Astrocyte of the spinal cord (primary cell): ENCODE data around the gene STXBP2.

Experiments
- DNase-seq: peaks from one replicate; pipeline ENCODE4 v3.0.0; 2011; ENCODE audit warnings: low read depth, low spot score
- H3K4me3 ChIP-seq: 2 replicates; pipeline ENCODE4 v1.5.1; 2011; ENCODE audit warnings: low read depth, mild to moderate bottlenecking, low read length, moderate library complexity
- in situ Hi-C: cut with HindIII; loops from 2 replicates; pipeline ENCODE4 v1.10.0; 2017; ENCODE audit warnings: low sequenced_read_pairs
- TF ChIP-seq, protein P1 (sequence below): IDR thresholded peaks from 2 replicates; pipeline ENCODE4 v1.5.1; 2012; ENCODE audit warnings: low read depth, mild to moderate bottlenecking, low read length, inconsistent platforms

Gene STXBP2

DNA sequence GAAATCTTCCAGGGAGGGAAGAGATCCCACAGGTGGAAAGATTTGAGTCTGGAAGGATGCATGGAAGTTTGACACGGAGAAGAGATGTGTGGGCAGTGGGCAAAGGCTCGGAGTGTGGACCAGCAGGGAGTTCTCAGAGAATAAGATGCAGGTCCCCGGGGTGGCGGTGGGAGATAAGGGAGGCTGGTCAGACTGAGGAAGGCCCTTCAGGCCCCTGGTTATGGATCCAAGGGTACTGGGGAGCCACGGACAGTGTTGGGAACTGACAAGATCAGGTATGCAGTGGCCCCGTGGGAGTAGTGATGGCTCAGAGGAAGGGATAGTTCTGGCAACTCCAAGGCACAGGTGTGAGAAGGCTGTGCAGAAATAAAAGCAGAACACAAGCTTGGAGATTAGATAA, 38.7 kb upstream of the STXBP2 start:
- no peak for DNase-seq
- in situ Hi-C loops = no loop called here

DNA sequence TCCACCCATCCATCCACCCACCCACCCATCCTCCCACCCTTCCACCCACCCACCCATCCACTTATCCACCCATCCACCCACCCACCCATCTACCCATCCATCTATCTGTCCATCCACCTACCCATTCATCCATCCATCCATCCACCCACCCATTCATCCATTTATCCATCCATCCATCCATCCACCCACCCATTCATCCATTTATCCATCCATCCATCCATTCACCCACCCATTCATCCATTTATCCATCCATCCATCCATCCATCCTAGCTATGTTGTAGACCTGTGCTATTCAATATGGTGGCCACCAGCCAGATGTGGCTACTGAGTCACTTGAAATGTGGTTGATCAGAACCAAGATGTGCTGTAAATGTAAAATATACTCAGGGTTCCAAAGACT, 36.2 kb upstream of the STXBP2 start:
- no peak for DNase-seq
- in situ Hi-C loops = no loop called here
- H3K4me3 ChIP-seq = no peak overlapping the region
- TF ChIP-seq, protein P1, sequence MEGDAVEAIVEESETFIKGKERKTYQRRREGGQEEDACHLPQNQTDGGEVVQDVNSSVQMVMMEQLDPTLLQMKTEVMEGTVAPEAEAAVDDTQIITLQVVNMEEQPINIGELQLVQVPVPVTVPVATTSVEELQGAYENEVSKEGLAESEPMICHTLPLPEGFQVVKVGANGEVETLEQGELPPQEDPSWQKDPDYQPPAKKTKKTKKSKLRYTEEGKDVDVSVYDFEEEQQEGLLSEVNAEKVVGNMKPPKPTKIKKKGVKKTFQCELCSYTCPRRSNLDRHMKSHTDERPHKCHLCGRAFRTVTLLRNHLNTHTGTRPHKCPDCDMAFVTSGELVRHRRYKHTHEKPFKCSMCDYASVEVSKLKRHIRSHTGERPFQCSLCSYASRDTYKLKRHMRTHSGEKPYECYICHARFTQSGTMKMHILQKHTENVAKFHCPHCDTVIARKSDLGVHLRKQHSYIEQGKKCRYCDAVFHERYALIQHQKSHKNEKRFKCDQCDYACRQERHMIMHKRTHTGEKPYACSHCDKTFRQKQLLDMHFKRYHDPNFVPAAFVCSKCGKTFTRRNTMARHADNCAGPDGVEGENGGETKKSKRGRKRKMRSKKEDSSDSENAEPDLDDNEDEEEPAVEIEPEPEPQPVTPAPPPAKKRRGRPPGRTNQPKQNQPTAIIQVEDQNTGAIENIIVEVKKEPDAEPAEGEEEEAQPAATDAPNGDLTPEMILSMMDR = no peak

More for the DNA sequence above, 38.7 kb upstream of the STXBP2 start:
- no peak overlapping the region for H3K4me3 ChIP-seq
- TF ChIP-seq, protein P1 = no peak

DNA sequence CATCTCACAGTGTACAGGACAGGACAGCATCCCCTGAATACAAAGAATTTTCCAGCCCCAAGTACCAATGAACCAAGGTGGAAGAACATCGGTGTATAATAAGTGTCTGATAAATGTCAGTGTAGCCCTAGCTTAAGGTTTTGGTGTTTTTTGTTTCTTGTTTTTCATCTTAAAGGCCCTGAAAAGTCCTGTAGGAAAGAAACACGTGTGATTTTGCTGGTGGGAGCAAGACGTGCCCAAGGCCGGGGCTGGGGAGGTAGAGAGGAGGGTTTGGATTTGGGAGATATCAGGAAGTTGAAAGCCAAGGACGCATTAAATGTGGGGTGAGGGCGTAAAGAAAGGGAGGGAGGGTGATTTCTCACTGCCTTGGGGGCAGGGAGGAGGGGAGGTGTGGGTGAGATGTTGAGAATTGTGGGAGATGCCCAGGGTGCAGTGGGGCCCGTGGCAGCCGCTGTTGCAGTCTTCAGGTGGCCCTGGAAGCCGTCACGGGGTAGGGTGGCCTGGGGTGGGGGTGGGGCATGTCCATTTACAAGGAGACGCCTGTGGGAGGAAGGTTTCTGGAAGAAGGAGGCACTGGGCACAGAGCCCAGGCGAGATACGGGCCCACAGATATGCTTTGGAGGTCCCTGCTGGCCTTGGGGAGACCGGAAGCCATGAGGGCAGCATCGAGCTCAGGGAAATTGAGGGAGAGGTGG, 34.5 kb upstream of the STXBP2 start:
- in situ Hi-C loops = no loop called here
- TF ChIP-seq, protein P1 = no peak
- no peak for DNase-seq
- H3K4me3 ChIP-seq = no peak overlapping the region

DNA sequence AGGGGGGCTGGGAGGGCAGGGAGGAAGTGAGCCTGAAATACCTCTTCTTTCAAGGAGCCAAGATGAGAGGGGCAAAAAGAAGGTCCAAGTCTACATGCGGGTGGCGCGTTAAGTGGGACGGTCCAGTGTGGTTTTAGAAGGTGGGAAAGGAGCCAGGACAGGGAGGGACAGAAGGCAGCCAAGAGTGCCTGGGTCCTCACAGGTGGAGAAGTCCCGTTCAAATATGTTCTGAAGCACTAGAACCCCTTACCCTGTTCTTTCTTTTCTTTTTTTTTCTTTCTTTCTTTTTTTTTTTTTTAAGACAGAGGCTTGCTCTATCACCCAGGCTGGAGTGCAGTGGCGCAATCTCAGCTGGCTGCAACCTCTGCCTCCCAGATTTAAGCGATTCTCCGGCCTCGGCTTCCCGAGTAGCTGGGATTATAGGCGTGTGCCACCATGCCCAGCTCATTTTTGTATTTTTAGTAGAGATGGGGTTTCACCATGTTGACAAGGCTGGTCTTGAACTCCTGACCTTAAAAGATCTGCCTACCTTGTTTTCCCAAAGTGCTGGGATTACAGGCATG, 33.9 kb upstream of the STXBP2 start:
- in situ Hi-C loops = no loop called here
- no peak overlapping the region for H3K4me3 ChIP-seq
- DNase-seq = no peak
- TF ChIP-seq, protein P1 = no peak

DNA sequence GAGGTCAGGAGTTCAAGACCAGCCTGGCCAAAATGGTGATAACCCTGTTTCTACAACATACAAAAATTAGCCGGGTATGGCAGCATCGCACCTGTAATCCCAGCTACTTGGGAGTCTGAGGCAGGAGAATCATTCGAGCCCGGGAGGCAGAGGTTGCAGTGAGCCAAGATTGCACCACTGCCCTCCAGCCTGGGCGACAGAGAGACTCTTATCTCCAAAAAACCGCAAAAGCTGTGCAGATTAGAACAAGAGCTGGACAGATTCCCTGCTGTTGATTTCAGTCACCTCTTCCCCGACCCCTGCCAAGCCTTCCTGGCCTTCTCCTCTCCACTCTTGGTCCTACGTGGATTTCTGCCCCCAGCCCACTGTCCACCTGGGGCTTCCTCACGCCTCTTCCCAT, 33.0 kb upstream of the STXBP2 start:
- no peak overlapping the region for H3K4me3 ChIP-seq
- in situ Hi-C loops = no loop called here
- DNase-seq = no peak
- TF ChIP-seq, protein P1 = no peak

DNA sequence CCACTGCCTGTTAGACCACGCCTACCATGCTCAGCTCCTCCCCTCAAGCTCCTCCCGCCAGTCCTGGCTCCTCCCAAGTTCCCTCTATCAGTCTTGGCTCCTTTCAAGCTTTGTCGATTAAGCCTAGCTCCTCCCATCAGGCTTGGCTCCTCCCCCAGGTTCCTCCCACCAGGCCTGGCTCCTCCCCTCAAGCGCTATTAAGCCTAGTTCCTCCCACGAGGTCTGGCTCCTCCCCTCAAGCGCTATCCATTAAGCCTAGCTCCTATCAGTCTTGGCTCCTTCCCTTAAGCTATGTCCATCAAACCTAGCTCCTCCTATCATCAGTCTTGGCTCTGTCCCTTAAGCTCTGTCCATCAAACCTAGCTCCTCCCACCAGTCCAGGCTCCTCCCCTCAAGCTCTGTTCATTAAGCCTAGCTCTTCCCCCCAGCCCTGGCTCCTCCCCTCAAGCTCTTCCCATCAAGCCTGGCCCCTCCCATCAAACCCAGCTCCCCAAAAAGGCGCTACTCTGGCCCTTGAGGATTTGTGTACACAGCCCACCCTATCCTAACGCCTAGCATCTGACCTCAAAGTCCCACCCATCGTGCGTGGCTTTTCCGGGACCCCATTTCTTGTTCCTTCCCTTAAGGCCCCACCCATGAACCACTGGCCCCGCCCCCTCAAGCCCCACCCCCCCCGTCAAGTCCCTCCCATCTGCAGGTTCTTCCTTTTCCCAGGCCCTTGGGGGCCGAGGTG, 31.3 kb upstream of the STXBP2 start:
- H3K4me3 ChIP-seq = no peak overlapping the region
- no peak for DNase-seq
- TF ChIP-seq, protein P1 = no peak
- in situ Hi-C loops = no loop called here
